ENCODE data around the gene CYB561D2. TPM values are rescaled to one million over a fixed set of nuclear protein-coding genes. Genes with fewer than 3 reads are reported as not detected.
A peak's percentile ranks its signal among the peaks of the same experiment; 100 is the strongest.

Gene CYB561D2
- total and polyA plus RNA-seq, 2 of the 13 experiments (the other 11 are each of a cell fraction or from before 2014, with no cell fraction given), result 11.1 to 17.2 TPM

DNA sequence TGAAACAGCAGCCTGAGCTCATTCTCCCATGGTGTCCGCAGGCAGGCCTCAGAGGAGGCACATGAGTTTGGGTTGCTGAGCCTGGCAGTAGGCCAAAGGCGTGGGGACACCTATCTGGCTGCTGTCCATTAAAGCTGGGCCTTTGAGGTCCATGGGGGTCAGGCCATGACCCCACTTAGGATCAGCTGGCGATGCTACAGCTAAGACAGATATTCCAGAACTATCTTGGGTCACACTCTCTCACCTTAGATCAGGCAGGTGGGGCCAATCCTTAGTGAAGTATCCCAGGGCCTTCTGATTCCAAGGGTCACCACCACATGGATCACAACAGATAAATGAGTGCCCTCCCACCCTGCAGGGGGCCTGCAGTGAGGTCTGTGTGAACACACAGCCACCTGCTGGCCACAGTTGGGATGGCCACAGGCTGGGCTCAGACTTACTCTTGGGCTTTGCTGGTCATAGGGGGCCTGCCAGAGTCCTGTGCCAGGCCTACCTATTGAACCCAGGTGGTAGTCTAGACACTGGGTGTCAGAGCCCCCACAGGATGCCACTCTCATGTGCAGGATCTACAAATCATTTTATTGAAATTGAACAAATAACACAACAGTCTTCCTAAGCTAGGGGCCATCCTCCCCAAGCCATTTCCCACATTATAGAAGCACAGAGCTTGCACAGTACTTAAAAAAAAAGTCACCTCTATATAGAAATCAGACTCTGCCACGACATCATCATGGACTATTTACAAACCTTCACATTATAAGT lies 26.1 kb upstream of the CYB561D2 start (continued):
- TF ChIP-seq ZNF20 (CRISPR knock-in tag; IDR thresholded peaks at IDR 0.05), result no peak
- no peak for TF ChIP-seq ZNF83 (CRISPR knock-in tag; IDR thresholded peaks at IDR 0.05; ENCODE audit: borderline replicate concordance)
- no peak for TF ChIP-seq NRL (CRISPR knock-in tag; IDR thresholded peaks at IDR 0.05; ENCODE audit: borderline replicate concordance)
- TF ChIP-seq ZNF790 (CRISPR knock-in tag; IDR thresholded peaks at IDR 0.05; ENCODE audit: borderline replicate concordance), result no peak
- no peak for TF ChIP-seq ZC3H13 (CRISPR knock-in tag; IDR thresholded peaks at IDR 0.05)
- TF ChIP-seq KDM5A (IDR thresholded peaks at IDR 0.05; ENCODE audit: borderline replicate concordance, low read length), result no peak
- TF ChIP-seq HNRNPLL (IDR thresholded peaks at IDR 0.05; ENCODE audit: low read depth, low read length, poor library complexity, severe bottlenecking), result no peak
- no peak for TF ChIP-seq ZFP1 (CRISPR knock-in tag; IDR thresholded peaks at IDR 0.05)
- TF ChIP-seq, protein P1, sequence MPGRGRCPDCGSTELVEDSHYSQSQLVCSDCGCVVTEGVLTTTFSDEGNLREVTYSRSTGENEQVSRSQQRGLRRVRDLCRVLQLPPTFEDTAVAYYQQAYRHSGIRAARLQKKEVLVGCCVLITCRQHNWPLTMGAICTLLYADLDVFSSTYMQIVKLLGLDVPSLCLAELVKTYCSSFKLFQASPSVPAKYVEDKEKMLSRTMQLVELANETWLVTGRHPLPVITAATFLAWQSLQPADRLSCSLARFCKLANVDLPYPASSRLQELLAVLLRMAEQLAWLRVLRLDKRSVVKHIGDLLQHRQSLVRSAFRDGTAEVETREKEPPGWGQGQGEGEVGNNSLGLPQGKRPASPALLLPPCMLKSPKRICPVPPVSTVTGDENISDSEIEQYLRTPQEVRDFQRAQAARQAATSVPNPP (CRISPR knock-in tag; IDR thresholded peaks at IDR 0.05), result no peak
- no peak for TF ChIP-seq GPN1 (CRISPR knock-in tag; IDR thresholded peaks at IDR 0.05; ENCODE audit: borderline replicate concordance)
- no peak for TF ChIP-seq MAFG (CRISPR knock-in tag; IDR thresholded peaks at IDR 0.05)
- TF ChIP-seq NKX3-1 (CRISPR knock-in tag; IDR thresholded peaks at IDR 0.05), result no peak
- no peak for TF ChIP-seq CENPT (CRISPR knock-in tag; IDR thresholded peaks at IDR 0.05; ENCODE audit: low read depth)
- TF ChIP-seq XBP1 (CRISPR knock-in tag; IDR thresholded peaks at IDR 0.05), result no peak
- peak; percentile 67 for TF ChIP-seq HOXA3 (CRISPR knock-in tag; IDR thresholded peaks at IDR 0.05)
- no peak for TF ChIP-seq SIX4 (CRISPR knock-in tag; IDR thresholded peaks at IDR 0.05)
- TF ChIP-seq RBM22 (optimal IDR thresholded peaks at IDR 0.05; ENCODE audit: low read length), result no peak
- TF ChIP-seq HNRNPUL1 (IDR thresholded peaks at IDR 0.05; ENCODE audit: low read depth, low read length), result no peak
- TF ChIP-seq TARDBP (CRISPR knock-in tag; IDR thresholded peaks at IDR 0.05), result peak; percentile 25; the same call in 1 of the 2 replicates
- no peak for TF ChIP-seq NFE2L1 (CRISPR knock-in tag; IDR thresholded peaks at IDR 0.05; ENCODE audit: borderline replicate concordance)
- TF ChIP-seq RBM39 (IDR thresholded peaks at IDR 0.05; ENCODE audit: low read depth, low read length, poor library complexity, severe bottlenecking), result no peak
- TF ChIP-seq, protein P2, sequence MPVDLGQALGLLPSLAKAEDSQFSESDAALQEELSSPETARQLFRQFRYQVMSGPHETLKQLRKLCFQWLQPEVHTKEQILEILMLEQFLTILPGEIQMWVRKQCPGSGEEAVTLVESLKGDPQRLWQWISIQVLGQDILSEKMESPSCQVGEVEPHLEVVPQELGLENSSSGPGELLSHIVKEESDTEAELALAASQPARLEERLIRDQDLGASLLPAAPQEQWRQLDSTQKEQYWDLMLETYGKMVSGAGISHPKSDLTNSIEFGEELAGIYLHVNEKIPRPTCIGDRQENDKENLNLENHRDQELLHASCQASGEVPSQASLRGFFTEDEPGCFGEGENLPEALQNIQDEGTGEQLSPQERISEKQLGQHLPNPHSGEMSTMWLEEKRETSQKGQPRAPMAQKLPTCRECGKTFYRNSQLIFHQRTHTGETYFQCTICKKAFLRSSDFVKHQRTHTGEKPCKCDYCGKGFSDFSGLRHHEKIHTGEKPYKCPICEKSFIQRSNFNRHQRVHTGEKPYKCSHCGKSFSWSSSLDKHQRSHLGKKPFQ (CRISPR knock-in tag; IDR thresholded peaks at IDR 0.05; ENCODE audit: insufficient replicate concordance), result no peak
- TF ChIP-seq KLF12 (CRISPR knock-in tag; IDR thresholded peaks at IDR 0.05; ENCODE audit: borderline replicate concordance), result no peak
- no peak for TF ChIP-seq ZNF3 (CRISPR knock-in tag; IDR thresholded peaks at IDR 0.05)
- TF ChIP-seq, protein P3, sequence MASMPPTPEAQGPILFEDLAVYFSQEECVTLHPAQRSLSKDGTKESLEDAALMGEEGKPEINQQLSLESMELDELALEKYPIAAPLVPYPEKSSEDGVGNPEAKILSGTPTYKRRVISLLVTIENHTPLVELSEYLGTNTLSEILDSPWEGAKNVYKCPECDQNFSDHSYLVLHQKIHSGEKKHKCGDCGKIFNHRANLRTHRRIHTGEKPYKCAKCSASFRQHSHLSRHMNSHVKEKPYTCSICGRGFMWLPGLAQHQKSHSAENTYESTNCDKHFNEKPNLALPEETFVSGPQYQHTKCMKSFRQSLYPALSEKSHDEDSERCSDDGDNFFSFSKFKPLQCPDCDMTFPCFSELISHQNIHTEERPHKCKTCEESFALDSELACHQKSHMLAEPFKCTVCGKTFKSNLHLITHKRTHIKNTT (CRISPR knock-in tag; IDR thresholded peaks at IDR 0.05), result no peak
- TF ChIP-seq, protein P4, sequence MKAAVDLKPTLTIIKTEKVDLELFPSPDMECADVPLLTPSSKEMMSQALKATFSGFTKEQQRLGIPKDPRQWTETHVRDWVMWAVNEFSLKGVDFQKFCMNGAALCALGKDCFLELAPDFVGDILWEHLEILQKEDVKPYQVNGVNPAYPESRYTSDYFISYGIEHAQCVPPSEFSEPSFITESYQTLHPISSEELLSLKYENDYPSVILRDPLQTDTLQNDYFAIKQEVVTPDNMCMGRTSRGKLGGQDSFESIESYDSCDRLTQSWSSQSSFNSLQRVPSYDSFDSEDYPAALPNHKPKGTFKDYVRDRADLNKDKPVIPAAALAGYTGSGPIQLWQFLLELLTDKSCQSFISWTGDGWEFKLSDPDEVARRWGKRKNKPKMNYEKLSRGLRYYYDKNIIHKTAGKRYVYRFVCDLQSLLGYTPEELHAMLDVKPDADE (CRISPR knock-in tag; IDR thresholded peaks at IDR 0.05), result no peak
- TF ChIP-seq ZNF703 (CRISPR knock-in tag; IDR thresholded peaks at IDR 0.05; ENCODE audit: borderline replicate concordance), result no peak
